Prostate gland (tissue), 2 donors: Measurements from ENCODE around the gene ACOT9.

Experiments used
- CTCF ChIP-seq, 4 experiments: fragments of 200-600 bp in 2 of 4; fragments of 450-650 bp in 2 of 4; sonication (generic) in 2 of 4; IDR thresholded peaks; 1 replicate in 3 of 4; 2 replicates in 1 of 4; pipeline ENCODE4 v1.5.1; 2016 to 2019; ENCODE audit warnings: antibody characterized with exemption in 4 of 4, mild to moderate bottlenecking in 2 of 4, moderate library complexity in 2 of 4
- POLR2AphosphoS5 ChIP-seq: sonication (generic); formaldehyde crosslinking; IDR thresholded peaks from one replicate; pipeline ENCODE4 v1.6.1; 2017; ENCODE audit warnings: antibody characterized with exemption

- no peak for TF ChIP-seq CTCF (IDR thresholded peaks at IDR 0.05)
- TF ChIP-seq POLR2AphosphoS5: no peak
These were observed 9.8 kb upstream of the ACOT9 start for GRCh38 chrX:23752740-23753415.
